ENCODE data around the gene RAVER1. TPM values are rescaled to one million over a fixed set of nuclear protein-coding genes. Genes with fewer than 3 reads are reported as not detected.

Gene RAVER1
- total and polyA plus RNA-seq, 9 of the 15 experiments (the other 6 are each of a cell fraction or from before 2014, with no cell fraction given), result 0.06 to 113 (median 7.0) TPM

GRCh38 chr19:10380313-10381102 is 47.2 kb upstream of the RAVER1 start, which contains the start of gene TYK2 (continued):
- TF ChIP-seq ATF6 (CRISPR knock-in tag; IDR thresholded peaks at IDR 0.05) (no peak; the same call in 1 of the 2 replicates), ZNF121 (CRISPR knock-in tag; conservative IDR thresholded peaks at IDR 0.05) (no peak), SPI1 (IDR thresholded peaks at IDR 0.05; ENCODE audit: borderline replicate concordance, low read depth, low read length) (peak; percentile 40; the same call in 1 of the 2 replicates), CHD4 (IDR thresholded peaks at IDR 0.05; ENCODE audit: insufficient read depth, insufficient replicate concordance, low read depth, low read length, poor library complexity, severe bottlenecking) (no peak), CREBBP (IDR thresholded peaks at IDR 0.05; ENCODE audit: low read depth, low read length) (no peak), ZNF431 (CRISPR knock-in tag; IDR thresholded peaks at IDR 0.05) (0 out of 2 replicates have a peak, but pooled peaks have one; percentile 43), RAD21 (CRISPR knock-in tag; conservative IDR thresholded peaks at IDR 0.05 in 1 of 2, IDR thresholded peaks at IDR 0.05 in 1 of 2) (no peak; a peak in 1 of 4 replicates), E2F6 (IDR thresholded peaks at IDR 0.05; ENCODE audit: borderline replicate concordance in 1 of 2, extremely low read depth in 1 of 2, insufficient read depth in 1 of 2, insufficient read length in 1 of 2, low read depth in 1 of 2, low read length in 1 of 2, poor library complexity in 1 of 2, severe bottlenecking in 1 of 2) (peak; percentile 93 to 98), ZBTB49 (CRISPR knock-in tag; IDR thresholded peaks at IDR 0.05; ENCODE audit: borderline replicate concordance) (no peak), TAF1 (IDR thresholded peaks at IDR 0.05; ENCODE audit: control insufficient read depth, extremely low read depth, insufficient read depth, low read length, severe bottlenecking) (peak; percentile 71), MXI1 (IDR thresholded peaks at IDR 0.05; ENCODE audit: low read depth, low read length) (no peak), ZFX (CRISPR knock-in tag; IDR thresholded peaks at IDR 0.05) (peak; percentile 67), DLX4 (CRISPR knock-in tag; IDR thresholded peaks at IDR 0.05) (no peak), ZNF146 (CRISPR knock-in tag; IDR thresholded peaks at IDR 0.05; ENCODE audit: unreplicated experiment) (no peak), MLX (CRISPR knock-in tag; conservative IDR thresholded peaks at IDR 0.05) (no peak), ZNF184 (CRISPR knock-in tag; IDR thresholded peaks at IDR 0.05) (no peak), SOX6 (IDR thresholded peaks at IDR 0.05) (peak; percentile 13; the same call in 1 of the 2 replicates), ARID1B (IDR thresholded peaks at IDR 0.05) (peak; percentile 8; the same call in 1 of the 2 replicates), ZNF324 (CRISPR knock-in tag; IDR thresholded peaks at IDR 0.05) (no peak)

Data from K562 (cell line).